Smooth muscle cell (in vitro differentiated cells): ENCODE data around the gene OR5K2. TPM values are rescaled to one million over a fixed set of nuclear protein-coding genes. Genes with fewer than 3 reads are reported as not detected.

Experiments
- DNase-seq: peaks from one replicate; lab custom pipeline; 2025; ENCODE audit not compliant: unreplicated experiment; lab: John Stamatoyannopoulos, UW
- H2AFZ ChIP-seq: fragments of 200-600 bp; sonication (generic); 2 replicates; pipeline ENCODE4 v1.6.0; 2016; ENCODE audit warnings: antibody characterized with exemption, low read depth, mild to moderate bottlenecking
- H3F3A ChIP-seq: fragments of 200-600 bp; sonication (generic); 2 replicates; pipeline ENCODE4 v1.6.0; 2017; ENCODE audit warnings: antibody characterized with exemption, low read depth
- H3K27ac ChIP-seq: fragments of 200-600 bp; sonication (generic); 2 replicates; pipeline ENCODE4 v1.5.1; 2016; ENCODE audit warnings: low read depth, mild to moderate bottlenecking
- H3K27me3 ChIP-seq: fragments of 200-600 bp; sonication (generic); 2 replicates; pipeline ENCODE4 v1.6.1; 2016; ENCODE audit warnings: low read depth, mild to moderate bottlenecking
- H3K36me3 ChIP-seq: fragments of 200-600 bp; sonication (generic); 2 replicates; pipeline ENCODE4 v1.5.1; 2016; ENCODE audit warnings: low read depth
- H3K4me1 ChIP-seq: fragments of 200-600 bp; sonication (generic); 2 replicates; pipeline ENCODE4 v1.5.1; 2016; ENCODE audit warnings: low read depth
- H3K4me2 ChIP-seq: fragments of 200-600 bp; sonication (generic); 2 replicates; pipeline ENCODE4 v1.6.0; 2016; ENCODE audit warnings: mild to moderate bottlenecking
- H3K4me3 ChIP-seq: fragments of 200-600 bp; sonication (generic); 2 replicates; pipeline ENCODE4 v1.5.1; 2016; ENCODE audit warnings: mild to moderate bottlenecking
- H3K79me2 ChIP-seq: fragments of 200-600 bp; sonication (generic); 2 replicates; pipeline ENCODE4 v1.6.0; 2016; ENCODE audit warnings: low read depth, mild to moderate bottlenecking
- H3K9ac ChIP-seq: fragments of 200-600 bp; sonication (generic); 2 replicates; pipeline ENCODE4 v1.6.0; 2016; ENCODE audit warnings: low read depth
- H3K9me3 ChIP-seq: fragments of 200-600 bp; sonication (generic); replicated peaks from 2 replicates; pipeline ENCODE4 v1.5.1; 2016; ENCODE audit warnings: low read depth
- H4K20me1 ChIP-seq: fragments of 200-600 bp; sonication (generic); 2 replicates; pipeline ENCODE4 v1.6.0; 2016; ENCODE audit warnings: low read depth
- CTCF ChIP-seq: fragments of 200-600 bp; sonication (generic); IDR thresholded peaks from 2 replicates; pipeline ENCODE4 v1.5.1; 2017; ENCODE audit warnings: borderline replicate concordance, mild to moderate bottlenecking, antibody characterized with exemption; ENCODE audit not compliant: insufficient read depth, poor library complexity, severe bottlenecking
- WGBS: methylation state at CpG from one replicate; pipeline ENCODE4 v1.1.7; 2016; ENCODE audit warnings: low lambda C conversion rate; 5-methylcytosine and 5-hydroxymethylcytosine counted together
- polyA plus RNA-seq: library from polyadenylated mRNA; unstranded; fragments of >200 nt; fragmentation: Nextera tagmentation; extraction: Ambion mirVana; gene quantifications from 2 replicates; pipeline ENCODE4 v1.2.1, GENCODE V29; 2016
- total RNA-seq: library from RNA; depleted of rRNA; stranded (reverse); fragments of >200 nt; gene quantifications from 2 replicates; pipeline ENCODE4 v1.2.3, GENCODE V29; 2014

The OR5K2 gene
- total and polyA plus RNA-seq, 2 experiments from 2014 or later, result not detected

- Histone ChIP-seq H3K4me2 (no peak overlapping the region), H3K79me2 (no peaks in the 10 kb centered on the region), H3K27ac (no peak overlapping the region), H2AFZ (no peak overlapping the region), H3K9ac (no peak overlapping the region), H3K36me3 (no peaks in the 10 kb centered on the region), H4K20me1 (no peaks in the 10 kb centered on the region), H3K27me3 (no peaks in the 10 kb centered on the region), H3K4me1 (no peaks in the 10 kb centered on the region), H3K4me3 (no peak overlapping the region), H3K9me3 (no peaks in the 10 kb centered on the region), H3F3A (no peaks in the 10 kb centered on the region)
- 53% methylated on average over 1 of the region's 1 CpG for WGBS
- TF ChIP-seq CTCF, result no peak
- DNase-seq, result no peak
Measured at GRCh38 chr3:98454929-98455328, 42.6 kb upstream of the OR5K2 start.

GRCh38 chr3:98457543-98457942, 39.9 kb upstream of the OR5K2 start:
- Histone ChIP-seq H3K9ac (no peak overlapping the region), H3K4me1 (no peaks in the 10 kb centered on the region), H3K27ac (no peak overlapping the region), H3K36me3 (no peaks in the 10 kb centered on the region), H3K79me2 (no peaks in the 10 kb centered on the region), H2AFZ (no peak overlapping the region), H3K27me3 (no peaks in the 10 kb centered on the region), H3K4me2 (no peak overlapping the region), H3K9me3 (no peaks in the 10 kb centered on the region), H3K4me3 (no peak overlapping the region), H4K20me1 (no peaks in the 10 kb centered on the region), H3F3A (no peaks in the 10 kb centered on the region)
- no peak for TF ChIP-seq CTCF
- WGBS, result 93% methylated on average over 2 of the region's 2 CpGs
- DNase-seq, result no peak

DNA sequence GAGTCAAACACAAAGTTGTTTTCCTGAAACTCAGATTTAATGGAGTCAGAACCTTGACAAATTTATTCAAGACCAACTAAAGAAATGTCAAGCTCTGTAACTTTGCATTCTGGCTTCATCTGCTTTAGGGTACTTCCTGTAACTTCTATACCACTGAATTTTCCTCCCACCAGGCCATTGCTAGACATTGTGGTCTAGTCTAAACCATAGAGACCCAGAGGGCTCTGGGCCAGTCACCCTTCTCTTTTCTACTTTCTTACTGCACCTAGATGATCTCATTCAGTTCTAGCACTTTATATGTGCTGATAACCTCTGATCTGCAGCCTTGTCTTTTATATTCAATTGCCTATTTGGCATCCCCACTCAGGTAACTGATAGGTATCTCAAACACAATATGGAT, 37.3 kb upstream of the OR5K2 start:
- Histone ChIP-seq H3K27me3 (no peaks in the 10 kb centered on the region), H4K20me1 (no peaks in the 10 kb centered on the region), H3K9ac (no peak overlapping the region), H3K9me3 (no peaks in the 10 kb centered on the region), H3K79me2 (no peaks in the 10 kb centered on the region), H3K4me1 (no peaks in the 10 kb centered on the region), H3K4me3 (no peak overlapping the region), H3K27ac (no peak overlapping the region), H3K36me3 (no peaks in the 10 kb centered on the region), H3K4me2 (no peak overlapping the region), H3F3A (no peaks in the 10 kb centered on the region), H2AFZ (no peak overlapping the region)
- no peak for TF ChIP-seq CTCF
- DNase-seq, result no peak

- Histone ChIP-seq H3K4me1 (no peaks in the 10 kb centered on the region), H3K9me3 (no peaks in the 10 kb centered on the region), H3K27ac (no peak within 1 kb of the TSS), H3K4me3 (no peak within 1 kb of the TSS), H3K36me3 (no peaks in the 10 kb centered on the region), H4K20me1 (no peaks in the 10 kb centered on the region), H3K9ac (no peak within 1 kb of the TSS), H3K27me3 (no peaks in the 10 kb centered on the region), H3K4me2 (no peak within 1 kb of the TSS), H2AFZ (no peak within 1 kb of the TSS), H3F3A (no peaks in the 10 kb centered on the region), H3K79me2 (no peaks in the 10 kb centered on the region)
- no peak for TF ChIP-seq CTCF
- no peak for DNase-seq
- 72% methylated on average over 1 of the region's 1 CpG for WGBS
Measured at GRCh38 chr3:98462901-98463300, 34.6 kb upstream of the OR5K2 start, which contains the start of gene OR5K1. TSS of gene OR5K1 (plus strand) at chr3:98463201. CDS start at chr3:98469577, 6,376 bp downstream.
